AG20443 (cell line): ENCODE measurements around the gene MAFF.
"Not testable (repeated sequence)": the region's sequence is repeated elsewhere in the genome, so short reads cannot be mapped to it uniquely, and the experiment has no call there.

Experiments
- DNase-seq: peaks from one replicate; pipeline ENCODE4 v3.0.0; 2012; ENCODE audit warnings: low spot score, mixed read lengths

Gene MAFF

GRCh38 chr22:38201711-38202436 lies at the start of gene MAFF:
TSS of gene MAFF (plus strand) at chr22:38201994. CDS start at chr22:38213854, 11,860 bp downstream.
- DNase-seq, result peak; percentile 97

GRCh38 chr22:38153821-38154562 lies 47.8 kb upstream of the MAFF start:
- no peak for DNase-seq

- DNase-seq, result not testable (repeated sequence)
Observed at GRCh38 chr22:38154563-38154915, 47.3 kb upstream of the MAFF start.

GRCh38 chr22:38155703-38156102 lies 46.1 kb upstream of the MAFF start:
- DNase-seq, result no peak

GRCh38 chr22:38162881-38163843 lies 38.6 kb upstream of the MAFF start:
- DNase-seq, result peak; percentile 4

- DNase-seq, result peak; percentile 1
Observed at GRCh38 chr22:38163844-38164550, 37.8 kb upstream of the MAFF start.

GRCh38 chr22:38164551-38164918 lies 37.3 kb upstream of the MAFF start:
- peak; percentile 4 for DNase-seq

GRCh38 chr22:38165922-38166593 lies 35.7 kb upstream of the MAFF start:
- DNase-seq, result no peak

GRCh38 chr22:38167988-38168407 lies 33.8 kb upstream of the MAFF start:
- DNase-seq, result no peak

- DNase-seq, result no peak
Observed at GRCh38 chr22:38169116-38169515, 32.7 kb upstream of the MAFF start.

- no peak for DNase-seq
Observed at GRCh38 chr22:38170469-38170868, 31.3 kb upstream of the MAFF start.

- DNase-seq, result no peak
Observed at GRCh38 chr22:38171927-38172831, 29.6 kb upstream of the MAFF start.

GRCh38 chr22:38172832-38173640 lies 28.8 kb upstream of the MAFF start:
- DNase-seq, result peak; percentile 23

GRCh38 chr22:38173641-38173906 lies 28.2 kb upstream of the MAFF start:
- no peak for DNase-seq

GRCh38 chr22:38174626-38175025 lies 27.2 kb upstream of the MAFF start:
- no peak for DNase-seq

GRCh38 chr22:38175206-38176118 lies 26.3 kb upstream of the MAFF start:
- DNase-seq, result no peak

- DNase-seq, result peak; percentile 90
Observed at GRCh38 chr22:38176170-38176741, 25.5 kb upstream of the MAFF start.

- DNase-seq, result no peak
Observed at GRCh38 chr22:38177044-38177443, 24.8 kb upstream of the MAFF start.
